ENCODE data around the gene PLSCR1.

PLSCR1 gene

DNA sequence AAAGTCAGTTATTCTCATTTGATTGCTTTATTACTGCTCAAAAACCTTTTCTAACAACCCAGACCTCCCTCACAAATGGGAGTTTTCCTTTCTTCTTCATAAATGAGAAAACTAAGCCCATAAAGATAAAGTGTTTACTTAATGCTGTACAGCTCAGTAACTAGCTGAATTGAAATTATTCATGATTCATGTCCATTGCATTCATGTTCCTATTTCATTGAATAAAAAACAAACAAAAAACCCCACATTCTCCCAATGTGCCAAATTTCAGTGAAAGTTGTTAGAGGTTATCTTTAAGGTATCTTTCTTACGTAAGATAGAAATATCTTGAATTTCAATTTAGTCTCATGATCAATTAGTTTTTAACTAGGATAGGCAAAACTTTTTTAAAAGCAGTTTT, 77.8 kb downstream of the PLSCR1 start:
- H3K27me3 ChIP-seq (ENCODE audit: control insufficient read depth in 2 of 2, insufficient read depth in 2 of 2, low read length in 2 of 2) = no peaks in the 10 kb centered on the region
- no peak overlapping the region for H3K9ac ChIP-seq (ENCODE audit: low read depth in 1 of 2, low read length in 2 of 2)
- no peaks in the 10 kb centered on the region for H3K36me3 ChIP-seq (ENCODE audit: control insufficient read depth in 2 of 2, insufficient read depth in 2 of 2, low read length in 2 of 2)
- no peak overlapping the region for H3K27ac ChIP-seq (ENCODE audit: low read depth in 2 of 2, low read length in 2 of 2)
- no peaks in the 10 kb centered on the region for H3K9me3 ChIP-seq (ENCODE audit: control insufficient read depth in 2 of 2, low read length in 2 of 2)
- peaks cover 0 to 8% of the 10 kb centered on the region in 2 donors for H3K4me1 ChIP-seq (ENCODE audit: control insufficient read depth in 2 of 2, insufficient read depth in 2 of 2, low read length in 2 of 2)
- no peak overlapping the region for H3K4me3 ChIP-seq (ENCODE audit: low read length in 2 of 2)

- Histone ChIP-seq H3K4me1 (ENCODE audit: control insufficient read depth in 2 of 2, insufficient read depth in 2 of 2, low read length in 2 of 2) (peaks cover 0 to 8% of the 10 kb centered on the region in 2 donors), H3K4me3 (ENCODE audit: low read length in 2 of 2) (no peak overlapping the region), H3K36me3 (ENCODE audit: control insufficient read depth in 2 of 2, insufficient read depth in 2 of 2, low read length in 2 of 2) (no peaks in the 10 kb centered on the region), H3K27me3 (ENCODE audit: control insufficient read depth in 2 of 2, insufficient read depth in 2 of 2, low read length in 2 of 2) (no peaks in the 10 kb centered on the region), H3K9ac (ENCODE audit: low read depth in 1 of 2, low read length in 2 of 2) (no peak overlapping the region), H3K27ac (ENCODE audit: low read depth in 2 of 2, low read length in 2 of 2) (no peak overlapping the region), H3K9me3 (ENCODE audit: control insufficient read depth in 2 of 2, low read length in 2 of 2) (no peaks in the 10 kb centered on the region)
These were observed 78.5 kb downstream of the PLSCR1 start for GRCh38 chr3:146465693-146466465.
